Measurements from ENCODE around the gene NCK1.

GRCh38 chr3:136995652-136996051 lies 133.6 kb downstream of the NCK1 start:
- no peak for TF ChIP-seq EZH2 (IDR thresholded peaks at IDR 0.05; ENCODE audit: low read depth, unreplicated experiment)
- TF ChIP-seq POLR2AphosphoS5 (IDR thresholded peaks at IDR 0.05; ENCODE audit: low read depth): no peak
- no peak for TF ChIP-seq CTCF (conservative IDR thresholded peaks at IDR 0.05; ENCODE audit: low read depth in 2 of 2)
- TF ChIP-seq EZH2phosphoT487 (IDR thresholded peaks at IDR 0.05; ENCODE audit: unreplicated experiment): no peak
- no peak for TF ChIP-seq NANOG (IDR thresholded peaks at IDR 0.05; ENCODE audit: borderline replicate concordance)
- TF ChIP-seq CREB1 (CRISPR knock-in tag; IDR thresholded peaks at IDR 0.05; ENCODE audit: low read depth): no peak
- no peak for TF ChIP-seq JUNB (IDR thresholded peaks at IDR 0.05; ENCODE audit: unreplicated experiment)
- TF ChIP-seq ZNF462 (CRISPR knock-in tag; IDR thresholded peaks at IDR 0.05): no peak
- no peak for TF ChIP-seq REST (IDR thresholded peaks at IDR 0.05; ENCODE audit: unreplicated experiment)
